DMS79 (cell line): ENCODE results near the gene LTV1.
A peak's percentile ranks its signal among the peaks of the same experiment; 100 is the strongest.
"Not testable (repeated sequence)": the region's sequence is repeated elsewhere in the genome, so short reads cannot be mapped to it uniquely, and the experiment has no call there.

ENCODE experiments used
- DNase-seq: peaks from one replicate; lab custom pipeline; 2025; lab: John Stamatoyannopoulos, UW

Gene LTV1

GRCh38 chr6:143842902-143843676, at the start of gene LTV1:
LTV1 (plus strand) TSS chr6:143843338; CDS start chr6:143843478, 140 bp downstream.
- DNase-seq, result peak; percentile 91

GRCh38 chr6:143796551-143796950, 46.6 kb upstream of the LTV1 start:
- not testable (repeated sequence) for DNase-seq

- not testable (repeated sequence) for DNase-seq
Measured at GRCh38 chr6:143798487-143798886, 44.7 kb upstream of the LTV1 start.

- DNase-seq, result no peak
Measured at GRCh38 chr6:143802833-143803565, 40.1 kb upstream of the LTV1 start.

GRCh38 chr6:143803769-143804568, 39.2 kb upstream of the LTV1 start:
- no peak for DNase-seq

- no peak for DNase-seq
Measured at GRCh38 chr6:143804835-143805239, 38.3 kb upstream of the LTV1 start.

GRCh38 chr6:143806282-143807102, 36.6 kb upstream of the LTV1 start:
- DNase-seq, result no peak

- no peak for DNase-seq
Measured at GRCh38 chr6:143807103-143807772, 35.9 kb upstream of the LTV1 start.

GRCh38 chr6:143810745-143811144, 32.4 kb upstream of the LTV1 start:
- DNase-seq, result no peak

GRCh38 chr6:143811501-143812157, 31.5 kb upstream of the LTV1 start:
- no peak for DNase-seq

GRCh38 chr6:143817621-143818020, 25.5 kb upstream of the LTV1 start:
- DNase-seq, result no peak

- no peak for DNase-seq
Measured at GRCh38 chr6:143821359-143821758, 21.8 kb upstream of the LTV1 start.

- DNase-seq, result no peak
Measured at GRCh38 chr6:143822584-143823024, 20.5 kb upstream of the LTV1 start.

GRCh38 chr6:143823548-143823947, 19.6 kb upstream of the LTV1 start:
- no peak for DNase-seq

- no peak for DNase-seq
Measured at GRCh38 chr6:143828572-143828971, 14.6 kb upstream of the LTV1 start.

GRCh38 chr6:143836150-143836549, 7.0 kb upstream of the LTV1 start:
- DNase-seq, result no peak

- DNase-seq, result no peak
Measured at GRCh38 chr6:143838395-143838794, 4.7 kb upstream of the LTV1 start.

GRCh38 chr6:143839196-143839595, 3.9 kb upstream of the LTV1 start:
- DNase-seq, result no peak

- no peak for DNase-seq
Measured at GRCh38 chr6:143840595-143841265, 2.4 kb upstream of the LTV1 start.

- DNase-seq, result no peak
Measured at GRCh38 chr6:143842461-143842901, 657 bp upstream of the LTV1 start.
